ENCODE results near the gene RETREG2. TPM values are rescaled to one million over a fixed set of nuclear protein-coding genes. Genes with fewer than 3 reads are reported as not detected.

RETREG2 gene
- total and polyA plus RNA-seq, 2 experiments from 2014 or later: 13.2 to 41.8 TPM

DNA sequence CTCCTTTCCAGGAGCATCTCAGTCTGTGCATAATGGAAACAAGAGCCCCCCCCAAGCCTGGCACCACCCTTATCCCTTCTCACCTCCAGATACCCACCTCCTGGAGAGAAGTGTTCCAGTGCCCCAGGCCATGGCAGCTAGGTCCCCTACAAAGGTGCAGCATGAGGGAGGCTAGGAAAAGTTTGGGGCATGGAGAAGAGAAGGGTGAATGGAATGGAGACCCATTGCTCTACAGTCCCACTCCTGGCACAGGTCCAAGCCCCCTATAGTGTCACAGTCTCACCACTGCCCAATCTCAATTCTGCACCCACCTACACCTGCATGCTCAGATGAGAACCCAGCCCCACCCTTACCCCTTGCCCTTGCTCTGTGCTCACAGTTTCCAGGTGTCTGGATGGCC, 9.1 kb upstream of the RETREG2 start:
- Mint-ChIP-seq H3K27ac (no peak overlapping the region), H3K36me3 (ENCODE audit: low read depth) (peaks cover 8% of the 10 kb centered on the region), H3K9me3 (no peaks in the 10 kb centered on the region), H3K27me3 (ENCODE audit: insufficient read depth, low read depth, poor library complexity) (peaks cover 20% of the 10 kb centered on the region), H3K4me3 (no peak overlapping the region), H3K4me1 (peaks cover 9% of the 10 kb centered on the region)
- H4K20me1 ChIP-seq (replicated peaks; ENCODE audit: insufficient read depth): no peaks in the 10 kb centered on the region
- H3K27me3 ChIP-seq (ENCODE audit: insufficient read depth): no peaks in the 10 kb centered on the region
- no peaks in the 10 kb centered on the region for H3F3A ChIP-seq (replicated peaks; ENCODE audit: low read depth)
- H3K4me3 ChIP-seq: no peak overlapping the region
- no peaks in the 10 kb centered on the region for H3K36me3 ChIP-seq (ENCODE audit: insufficient read depth)
- DNase-seq (ENCODE audit: low spot score) (no peak), ATAC-seq (no peak)
- H3K9me2 ChIP-seq (ENCODE audit: insufficient read depth): no peaks in the 10 kb centered on the region
- no peak overlapping the region for H2AFZ ChIP-seq
- TF ChIP-seq ZNF114 (CRISPR knock-in tag; IDR thresholded peaks at IDR 0.05): no peak
- TF ChIP-seq, protein P1, sequence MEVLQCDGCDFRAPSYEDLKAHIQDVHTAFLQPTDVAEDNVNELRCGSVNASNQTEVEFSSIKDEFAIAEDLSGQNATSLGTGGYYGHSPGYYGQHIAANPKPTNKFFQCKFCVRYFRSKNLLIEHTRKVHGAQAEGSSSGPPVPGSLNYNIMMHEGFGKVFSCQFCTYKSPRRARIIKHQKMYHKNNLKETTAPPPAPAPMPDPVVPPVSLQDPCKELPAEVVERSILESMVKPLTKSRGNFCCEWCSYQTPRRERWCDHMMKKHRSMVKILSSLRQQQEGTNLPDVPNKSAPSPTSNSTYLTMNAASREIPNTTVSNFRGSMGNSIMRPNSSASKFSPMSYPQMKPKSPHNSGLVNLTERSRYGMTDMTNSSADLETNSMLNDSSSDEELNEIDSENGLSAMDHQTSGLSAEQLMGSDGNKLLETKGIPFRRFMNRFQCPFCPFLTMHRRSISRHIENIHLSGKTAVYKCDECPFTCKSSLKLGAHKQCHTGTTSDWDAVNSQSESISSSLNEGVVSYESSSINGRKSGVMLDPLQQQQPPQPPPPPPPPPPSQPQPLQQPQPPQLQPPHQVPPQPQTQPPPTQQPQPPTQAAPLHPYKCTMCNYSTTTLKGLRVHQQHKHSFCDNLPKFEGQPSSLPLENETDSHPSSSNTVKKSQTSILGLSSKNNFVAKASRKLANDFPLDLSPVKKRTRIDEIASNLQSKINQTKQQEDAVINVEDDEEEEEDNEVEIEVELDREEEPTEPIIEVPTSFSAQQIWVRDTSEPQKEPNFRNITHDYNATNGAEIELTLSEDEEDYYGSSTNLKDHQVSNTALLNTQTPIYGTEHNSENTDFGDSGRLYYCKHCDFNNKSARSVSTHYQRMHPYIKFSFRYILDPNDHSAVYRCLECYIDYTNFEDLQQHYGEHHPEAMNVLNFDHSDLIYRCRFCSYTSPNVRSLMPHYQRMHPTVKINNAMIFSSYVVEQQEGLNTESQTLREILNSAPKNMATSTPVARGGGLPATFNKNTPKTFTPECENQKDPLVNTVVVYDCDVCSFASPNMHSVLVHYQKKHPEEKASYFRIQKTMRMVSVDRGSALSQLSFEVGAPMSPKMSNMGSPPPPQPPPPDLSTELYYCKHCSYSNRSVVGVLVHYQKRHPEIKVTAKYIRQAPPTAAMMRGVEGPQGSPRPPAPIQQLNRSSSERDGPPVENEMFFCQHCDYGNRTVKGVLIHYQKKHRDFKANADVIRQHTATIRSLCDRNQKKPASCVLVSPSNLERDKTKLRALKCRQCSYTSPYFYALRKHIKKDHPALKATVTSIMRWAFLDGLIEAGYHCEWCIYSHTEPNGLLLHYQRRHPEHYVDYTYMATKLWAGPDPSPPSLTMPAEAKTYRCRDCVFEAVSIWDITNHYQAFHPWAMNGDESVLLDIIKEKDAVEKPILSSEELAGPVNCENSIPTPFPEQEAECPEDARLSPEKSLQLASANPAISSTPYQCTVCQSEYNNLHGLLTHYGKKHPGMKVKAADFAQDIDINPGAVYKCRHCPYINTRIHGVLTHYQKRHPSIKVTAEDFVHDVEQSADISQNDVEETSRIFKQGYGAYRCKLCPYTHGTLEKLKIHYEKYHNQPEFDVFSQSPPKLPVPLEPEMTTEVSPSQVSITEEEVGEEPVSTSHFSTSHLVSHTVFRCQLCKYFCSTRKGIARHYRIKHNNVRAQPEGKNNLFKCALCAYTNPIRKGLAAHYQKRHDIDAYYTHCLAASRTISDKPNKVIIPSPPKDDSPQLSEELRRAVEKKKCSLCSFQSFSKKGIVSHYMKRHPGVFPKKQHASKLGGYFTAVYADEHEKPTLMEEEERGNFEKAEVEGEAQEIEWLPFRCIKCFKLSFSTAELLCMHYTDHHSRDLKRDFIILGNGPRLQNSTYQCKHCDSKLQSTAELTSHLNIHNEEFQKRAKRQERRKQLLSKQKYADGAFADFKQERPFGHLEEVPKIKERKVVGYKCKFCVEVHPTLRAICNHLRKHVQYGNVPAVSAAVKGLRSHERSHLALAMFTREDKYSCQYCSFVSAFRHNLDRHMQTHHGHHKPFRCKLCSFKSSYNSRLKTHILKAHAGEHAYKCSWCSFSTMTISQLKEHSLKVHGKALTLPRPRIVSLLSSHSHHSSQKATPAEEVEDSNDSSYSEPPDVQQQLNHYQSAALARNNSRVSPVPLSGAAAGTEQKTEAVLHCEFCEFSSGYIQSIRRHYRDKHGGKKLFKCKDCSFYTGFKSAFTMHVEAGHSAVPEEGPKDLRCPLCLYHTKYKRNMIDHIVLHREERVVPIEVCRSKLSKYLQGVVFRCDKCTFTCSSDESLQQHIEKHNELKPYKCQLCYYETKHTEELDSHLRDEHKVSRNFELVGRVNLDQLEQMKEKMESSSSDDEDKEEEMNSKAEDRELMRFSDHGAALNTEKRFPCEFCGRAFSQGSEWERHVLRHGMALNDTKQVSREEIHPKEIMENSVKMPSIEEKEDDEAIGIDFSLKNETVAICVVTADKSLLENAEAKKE (CRISPR knock-in tag; IDR thresholded peaks at IDR 0.05): no peak
- TF ChIP-seq POLR2AphosphoS5 (IDR thresholded peaks at IDR 0.05; ENCODE audit: low read depth): no peak
- no peak for TF ChIP-seq JUNB (IDR thresholded peaks at IDR 0.05; ENCODE audit: unreplicated experiment)
- TF ChIP-seq CREB1 (CRISPR knock-in tag; IDR thresholded peaks at IDR 0.05; ENCODE audit: low read depth): no peak
- TF ChIP-seq ZNF331 (CRISPR knock-in tag; IDR thresholded peaks at IDR 0.05; ENCODE audit: low read depth): no peak
- TF ChIP-seq EZH2 (IDR thresholded peaks at IDR 0.05; ENCODE audit: low read depth, unreplicated experiment): no peak
- TF ChIP-seq NANOG (IDR thresholded peaks at IDR 0.05; ENCODE audit: borderline replicate concordance): no peak
- TF ChIP-seq, protein P2, sequence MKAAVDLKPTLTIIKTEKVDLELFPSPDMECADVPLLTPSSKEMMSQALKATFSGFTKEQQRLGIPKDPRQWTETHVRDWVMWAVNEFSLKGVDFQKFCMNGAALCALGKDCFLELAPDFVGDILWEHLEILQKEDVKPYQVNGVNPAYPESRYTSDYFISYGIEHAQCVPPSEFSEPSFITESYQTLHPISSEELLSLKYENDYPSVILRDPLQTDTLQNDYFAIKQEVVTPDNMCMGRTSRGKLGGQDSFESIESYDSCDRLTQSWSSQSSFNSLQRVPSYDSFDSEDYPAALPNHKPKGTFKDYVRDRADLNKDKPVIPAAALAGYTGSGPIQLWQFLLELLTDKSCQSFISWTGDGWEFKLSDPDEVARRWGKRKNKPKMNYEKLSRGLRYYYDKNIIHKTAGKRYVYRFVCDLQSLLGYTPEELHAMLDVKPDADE (IDR thresholded peaks at IDR 0.05): no peak
- TF ChIP-seq, protein P3, sequence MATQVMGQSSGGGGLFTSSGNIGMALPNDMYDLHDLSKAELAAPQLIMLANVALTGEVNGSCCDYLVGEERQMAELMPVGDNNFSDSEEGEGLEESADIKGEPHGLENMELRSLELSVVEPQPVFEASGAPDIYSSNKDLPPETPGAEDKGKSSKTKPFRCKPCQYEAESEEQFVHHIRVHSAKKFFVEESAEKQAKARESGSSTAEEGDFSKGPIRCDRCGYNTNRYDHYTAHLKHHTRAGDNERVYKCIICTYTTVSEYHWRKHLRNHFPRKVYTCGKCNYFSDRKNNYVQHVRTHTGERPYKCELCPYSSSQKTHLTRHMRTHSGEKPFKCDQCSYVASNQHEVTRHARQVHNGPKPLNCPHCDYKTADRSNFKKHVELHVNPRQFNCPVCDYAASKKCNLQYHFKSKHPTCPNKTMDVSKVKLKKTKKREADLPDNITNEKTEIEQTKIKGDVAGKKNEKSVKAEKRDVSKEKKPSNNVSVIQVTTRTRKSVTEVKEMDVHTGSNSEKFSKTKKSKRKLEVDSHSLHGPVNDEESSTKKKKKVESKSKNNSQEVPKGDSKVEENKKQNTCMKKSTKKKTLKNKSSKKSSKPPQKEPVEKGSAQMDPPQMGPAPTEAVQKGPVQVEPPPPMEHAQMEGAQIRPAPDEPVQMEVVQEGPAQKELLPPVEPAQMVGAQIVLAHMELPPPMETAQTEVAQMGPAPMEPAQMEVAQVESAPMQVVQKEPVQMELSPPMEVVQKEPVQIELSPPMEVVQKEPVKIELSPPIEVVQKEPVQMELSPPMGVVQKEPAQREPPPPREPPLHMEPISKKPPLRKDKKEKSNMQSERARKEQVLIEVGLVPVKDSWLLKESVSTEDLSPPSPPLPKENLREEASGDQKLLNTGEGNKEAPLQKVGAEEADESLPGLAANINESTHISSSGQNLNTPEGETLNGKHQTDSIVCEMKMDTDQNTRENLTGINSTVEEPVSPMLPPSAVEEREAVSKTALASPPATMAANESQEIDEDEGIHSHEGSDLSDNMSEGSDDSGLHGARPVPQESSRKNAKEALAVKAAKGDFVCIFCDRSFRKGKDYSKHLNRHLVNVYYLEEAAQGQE (IDR thresholded peaks at IDR 0.05; ENCODE audit: unreplicated experiment): no peak
- no peak for TF ChIP-seq EZH2phosphoT487 (IDR thresholded peaks at IDR 0.05; ENCODE audit: unreplicated experiment)
- TF ChIP-seq, protein P4, sequence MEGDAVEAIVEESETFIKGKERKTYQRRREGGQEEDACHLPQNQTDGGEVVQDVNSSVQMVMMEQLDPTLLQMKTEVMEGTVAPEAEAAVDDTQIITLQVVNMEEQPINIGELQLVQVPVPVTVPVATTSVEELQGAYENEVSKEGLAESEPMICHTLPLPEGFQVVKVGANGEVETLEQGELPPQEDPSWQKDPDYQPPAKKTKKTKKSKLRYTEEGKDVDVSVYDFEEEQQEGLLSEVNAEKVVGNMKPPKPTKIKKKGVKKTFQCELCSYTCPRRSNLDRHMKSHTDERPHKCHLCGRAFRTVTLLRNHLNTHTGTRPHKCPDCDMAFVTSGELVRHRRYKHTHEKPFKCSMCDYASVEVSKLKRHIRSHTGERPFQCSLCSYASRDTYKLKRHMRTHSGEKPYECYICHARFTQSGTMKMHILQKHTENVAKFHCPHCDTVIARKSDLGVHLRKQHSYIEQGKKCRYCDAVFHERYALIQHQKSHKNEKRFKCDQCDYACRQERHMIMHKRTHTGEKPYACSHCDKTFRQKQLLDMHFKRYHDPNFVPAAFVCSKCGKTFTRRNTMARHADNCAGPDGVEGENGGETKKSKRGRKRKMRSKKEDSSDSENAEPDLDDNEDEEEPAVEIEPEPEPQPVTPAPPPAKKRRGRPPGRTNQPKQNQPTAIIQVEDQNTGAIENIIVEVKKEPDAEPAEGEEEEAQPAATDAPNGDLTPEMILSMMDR (conservative IDR thresholded peaks at IDR 0.05; ENCODE audit: low read depth in 2 of 2): no peak
- TF ChIP-seq STAT1 (IDR thresholded peaks at IDR 0.05; ENCODE audit: unreplicated experiment): no peak
- no peak overlapping the region for H3K27ac ChIP-seq (ENCODE audit: low read depth)
- no peaks in the 10 kb centered on the region for H3K79me2 ChIP-seq (replicated peaks; ENCODE audit: insufficient read depth)
- H3K4me1 ChIP-seq (ENCODE audit: insufficient read depth): no peaks in the 10 kb centered on the region
- no peak overlapping the region for H3K4me2 ChIP-seq

Measured in GM23338 (cell line).